HL-60 (cell line): ENCODE data around the gene SH2B2.

Experiments used
- DNase-seq, 2 experiments: peaks; one replicate each; pipeline ENCODE4 v3.0.0-alpha.2; 2010 to 2020; ENCODE audit warnings: low read depth in 1 of 2, low spot score in 1 of 2
- H3K27ac ChIP-seq: fragments of 250-450 bp; sonication (Bioruptor Pico); replicated peaks from 2 replicates; pipeline ENCODE4 v1.5.1; 2020; ENCODE audit warnings: mild to moderate bottlenecking, moderate library complexity
- H3K27me3 ChIP-seq: fragments of 250-450 bp; sonication (Bioruptor Pico); 2 replicates; pipeline ENCODE4 v1.5.1; 2021; ENCODE audit warnings: mild to moderate bottlenecking, moderate library complexity; ENCODE audit not compliant: insufficient read depth, poor library complexity, severe bottlenecking
- H3K4me3 ChIP-seq: replicated peaks from 2 replicates; pipeline ENCODE4 v1.5.1; 2011; ENCODE audit warnings: mild to moderate bottlenecking, control low read depth, low read length; ENCODE audit not compliant: insufficient read depth
- GABPA ChIP-seq: IDR thresholded peaks from 2 replicates; pipeline ENCODE4 v1.6.1; 2012; ENCODE audit warnings: low read depth
- POLR2AphosphoS5 ChIP-seq: IDR thresholded peaks from 2 replicates; pipeline ENCODE4 v1.6.1; 2012; ENCODE audit warnings: low read depth
- SPI1 ChIP-seq: IDR thresholded peaks from 2 replicates; pipeline ENCODE4 v1.6.1; 2012; ENCODE audit warnings: low read depth, mild to moderate bottlenecking, borderline replicate concordance
- TF ChIP-seq, protein P1 (sequence below): IDR thresholded peaks from 2 replicates; pipeline ENCODE4 v1.6.1; 2012; ENCODE audit warnings: low read depth; ENCODE audit not compliant: insufficient replicate concordance
- TF ChIP-seq, protein P2 (sequence below): IDR thresholded peaks from one replicate; pipeline ENCODE4 v1.5.1; 2011; ENCODE audit warnings: low read length, control low read depth, inconsistent platforms; ENCODE audit not compliant: insufficient read depth

The SH2B2 gene

DNA sequence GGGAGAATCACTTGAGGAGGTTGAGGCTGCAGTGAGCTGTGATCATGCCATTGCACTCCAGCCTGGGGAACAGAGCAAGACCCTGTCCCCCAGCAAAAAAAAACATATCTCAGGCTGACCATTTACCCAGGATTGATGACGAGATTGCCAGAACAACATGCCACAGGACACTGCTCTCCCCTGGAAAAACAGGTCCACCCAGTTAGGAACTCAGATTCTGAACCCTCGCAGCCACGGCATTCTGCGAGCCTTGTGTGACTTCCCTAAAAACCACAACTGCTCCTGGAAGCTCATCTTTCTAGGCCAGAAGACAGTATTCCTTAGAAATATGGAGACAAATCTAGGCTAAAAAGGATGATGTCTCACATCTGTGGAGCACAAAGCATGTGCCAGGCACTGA lies 42.1 kb upstream of the SH2B2 start:
- Histone ChIP-seq H3K27me3 (no peaks in the 10 kb centered on the region), H3K4me3 (no peak overlapping the region), H3K27ac (no peak overlapping the region)
- TF ChIP-seq POLR2AphosphoS5: no peak
- TF ChIP-seq GABPA: no peak
- TF ChIP-seq, protein P1, sequence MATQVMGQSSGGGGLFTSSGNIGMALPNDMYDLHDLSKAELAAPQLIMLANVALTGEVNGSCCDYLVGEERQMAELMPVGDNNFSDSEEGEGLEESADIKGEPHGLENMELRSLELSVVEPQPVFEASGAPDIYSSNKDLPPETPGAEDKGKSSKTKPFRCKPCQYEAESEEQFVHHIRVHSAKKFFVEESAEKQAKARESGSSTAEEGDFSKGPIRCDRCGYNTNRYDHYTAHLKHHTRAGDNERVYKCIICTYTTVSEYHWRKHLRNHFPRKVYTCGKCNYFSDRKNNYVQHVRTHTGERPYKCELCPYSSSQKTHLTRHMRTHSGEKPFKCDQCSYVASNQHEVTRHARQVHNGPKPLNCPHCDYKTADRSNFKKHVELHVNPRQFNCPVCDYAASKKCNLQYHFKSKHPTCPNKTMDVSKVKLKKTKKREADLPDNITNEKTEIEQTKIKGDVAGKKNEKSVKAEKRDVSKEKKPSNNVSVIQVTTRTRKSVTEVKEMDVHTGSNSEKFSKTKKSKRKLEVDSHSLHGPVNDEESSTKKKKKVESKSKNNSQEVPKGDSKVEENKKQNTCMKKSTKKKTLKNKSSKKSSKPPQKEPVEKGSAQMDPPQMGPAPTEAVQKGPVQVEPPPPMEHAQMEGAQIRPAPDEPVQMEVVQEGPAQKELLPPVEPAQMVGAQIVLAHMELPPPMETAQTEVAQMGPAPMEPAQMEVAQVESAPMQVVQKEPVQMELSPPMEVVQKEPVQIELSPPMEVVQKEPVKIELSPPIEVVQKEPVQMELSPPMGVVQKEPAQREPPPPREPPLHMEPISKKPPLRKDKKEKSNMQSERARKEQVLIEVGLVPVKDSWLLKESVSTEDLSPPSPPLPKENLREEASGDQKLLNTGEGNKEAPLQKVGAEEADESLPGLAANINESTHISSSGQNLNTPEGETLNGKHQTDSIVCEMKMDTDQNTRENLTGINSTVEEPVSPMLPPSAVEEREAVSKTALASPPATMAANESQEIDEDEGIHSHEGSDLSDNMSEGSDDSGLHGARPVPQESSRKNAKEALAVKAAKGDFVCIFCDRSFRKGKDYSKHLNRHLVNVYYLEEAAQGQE: no peak
- TF ChIP-seq, protein P2, sequence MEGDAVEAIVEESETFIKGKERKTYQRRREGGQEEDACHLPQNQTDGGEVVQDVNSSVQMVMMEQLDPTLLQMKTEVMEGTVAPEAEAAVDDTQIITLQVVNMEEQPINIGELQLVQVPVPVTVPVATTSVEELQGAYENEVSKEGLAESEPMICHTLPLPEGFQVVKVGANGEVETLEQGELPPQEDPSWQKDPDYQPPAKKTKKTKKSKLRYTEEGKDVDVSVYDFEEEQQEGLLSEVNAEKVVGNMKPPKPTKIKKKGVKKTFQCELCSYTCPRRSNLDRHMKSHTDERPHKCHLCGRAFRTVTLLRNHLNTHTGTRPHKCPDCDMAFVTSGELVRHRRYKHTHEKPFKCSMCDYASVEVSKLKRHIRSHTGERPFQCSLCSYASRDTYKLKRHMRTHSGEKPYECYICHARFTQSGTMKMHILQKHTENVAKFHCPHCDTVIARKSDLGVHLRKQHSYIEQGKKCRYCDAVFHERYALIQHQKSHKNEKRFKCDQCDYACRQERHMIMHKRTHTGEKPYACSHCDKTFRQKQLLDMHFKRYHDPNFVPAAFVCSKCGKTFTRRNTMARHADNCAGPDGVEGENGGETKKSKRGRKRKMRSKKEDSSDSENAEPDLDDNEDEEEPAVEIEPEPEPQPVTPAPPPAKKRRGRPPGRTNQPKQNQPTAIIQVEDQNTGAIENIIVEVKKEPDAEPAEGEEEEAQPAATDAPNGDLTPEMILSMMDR: no peak
- no peak for DNase-seq

DNA sequence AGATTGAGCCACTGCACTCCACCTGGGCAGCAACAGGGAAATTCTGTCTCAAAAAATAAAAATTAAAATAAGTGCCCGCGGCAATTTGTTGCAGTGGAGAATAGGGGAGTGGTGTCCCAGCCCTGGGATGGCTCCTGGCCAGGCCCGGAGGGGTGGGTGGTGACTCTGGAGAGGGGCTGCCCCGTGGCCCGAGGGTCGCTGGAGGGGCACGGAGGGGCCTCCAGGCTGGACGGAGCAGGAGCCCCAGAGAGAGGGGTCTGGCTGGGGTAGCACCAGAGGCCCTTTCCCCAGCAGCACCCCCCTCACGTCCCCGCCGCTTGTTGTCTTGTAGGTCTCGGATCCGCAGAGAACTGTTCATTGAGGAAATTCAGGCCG lies 38.6 kb upstream of the SH2B2 start:
- no peak overlapping the region for H3K4me3 ChIP-seq

DNA sequence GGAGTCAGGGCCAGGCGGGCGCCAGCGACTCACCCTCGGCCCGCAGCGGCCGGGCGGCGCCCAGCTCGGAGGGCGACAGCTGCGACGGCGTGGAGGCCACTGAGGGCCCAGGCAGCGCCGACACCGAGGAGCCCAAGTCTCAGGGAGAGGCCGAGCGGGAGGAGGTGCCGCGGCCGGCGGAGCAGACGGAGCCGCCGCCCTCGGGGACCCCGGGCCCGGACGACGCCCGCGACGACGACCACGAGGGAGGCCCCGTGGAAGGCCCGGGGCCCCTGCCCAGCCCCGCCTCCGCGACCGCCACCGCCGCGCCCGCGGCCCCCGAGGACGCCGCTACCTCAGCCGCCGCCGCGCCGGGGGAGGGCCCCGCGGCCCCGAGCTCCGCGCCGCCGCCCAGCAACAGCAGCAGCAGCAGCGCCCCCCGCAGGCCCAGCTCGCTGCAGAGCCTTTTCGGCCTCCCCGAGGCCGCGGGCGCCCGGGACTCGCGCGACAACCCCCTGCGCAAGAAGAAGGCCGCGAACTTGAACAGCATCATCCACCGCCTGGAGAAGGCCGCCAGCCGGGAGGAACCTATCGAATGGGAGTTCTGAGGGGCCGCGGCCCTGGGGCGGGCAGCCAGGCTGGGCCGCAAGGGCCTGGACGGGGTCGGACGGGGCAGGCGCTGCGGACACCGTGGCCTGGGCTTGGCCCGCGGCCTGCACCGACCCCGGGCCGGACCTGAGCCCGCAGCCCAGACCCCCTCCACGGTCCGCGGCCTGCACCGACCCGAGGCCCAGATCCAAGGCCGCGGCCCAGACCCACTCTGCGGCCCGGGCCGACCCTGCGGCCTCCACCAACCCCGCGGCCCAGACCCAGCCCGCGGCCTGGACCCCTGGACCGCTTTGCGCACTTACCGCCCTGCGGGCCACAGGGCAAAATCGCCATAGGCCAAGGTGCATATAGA lies 37.9 kb upstream of the SH2B2 start:
- no peaks in the 10 kb centered on the region for H3K27me3 ChIP-seq
- TF ChIP-seq POLR2AphosphoS5 (no peak), GABPA (no peak), SPI1 (no peak)
- TF ChIP-seq, protein P1: no peak
- TF ChIP-seq, protein P2: no peak
- no peak overlapping the region for H3K27ac ChIP-seq
- no peak for DNase-seq
- H3K4me3 ChIP-seq: no peak overlapping the region

More for the DNA sequence above, 38.6 kb upstream of the SH2B2 start:
- H3K27me3 ChIP-seq: no peaks in the 10 kb centered on the region
- H3K27ac ChIP-seq: no peak overlapping the region
- TF ChIP-seq, protein P1: no peak
- no peak for TF ChIP-seq GABPA
- TF ChIP-seq, protein P2: no peak
- no peak for TF ChIP-seq POLR2AphosphoS5
- no peak for TF ChIP-seq SPI1
- DNase-seq: no peak
